Measurements from ENCODE around the gene CD274.

Gene CD274

GRCh38 chr9:5500441-5501235, 50.3 kb downstream of the CD274 start:
- DNase-seq = no peak

DNA sequence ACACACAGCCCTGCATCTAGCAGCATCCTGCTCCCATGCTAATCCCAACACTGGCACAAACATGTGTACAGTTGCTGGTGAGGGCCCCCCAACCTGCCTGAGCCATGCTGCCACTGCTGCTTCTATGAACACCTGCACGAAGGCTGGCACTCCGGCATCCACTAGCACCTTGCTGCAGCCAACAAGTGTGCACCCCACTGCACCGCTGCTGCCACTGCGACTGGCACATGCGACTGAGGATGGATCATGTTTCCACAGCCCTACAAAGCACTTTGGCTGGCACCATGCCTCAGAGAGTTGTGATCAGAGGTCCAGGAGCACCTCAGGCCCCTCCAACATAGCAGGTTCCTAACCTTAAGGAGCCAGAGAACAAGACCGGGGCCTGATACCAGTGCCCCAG, 52.2 kb downstream of the CD274 start:
- DNase-seq = no peak

GRCh38 chr9:5509573-5509972, 59.2 kb downstream of the CD274 start:
- DNase-seq = no peak

- no peak for DNase-seq
Measured at GRCh38 chr9:5510360-5510931, 60.1 kb downstream of the CD274 start, which contains the start of gene PDCD1LG2. Gene PDCD1LG2 (plus strand): TSS chr9:5510531. CDS start chr9:5522547, 12,016 bp downstream.

DNA sequence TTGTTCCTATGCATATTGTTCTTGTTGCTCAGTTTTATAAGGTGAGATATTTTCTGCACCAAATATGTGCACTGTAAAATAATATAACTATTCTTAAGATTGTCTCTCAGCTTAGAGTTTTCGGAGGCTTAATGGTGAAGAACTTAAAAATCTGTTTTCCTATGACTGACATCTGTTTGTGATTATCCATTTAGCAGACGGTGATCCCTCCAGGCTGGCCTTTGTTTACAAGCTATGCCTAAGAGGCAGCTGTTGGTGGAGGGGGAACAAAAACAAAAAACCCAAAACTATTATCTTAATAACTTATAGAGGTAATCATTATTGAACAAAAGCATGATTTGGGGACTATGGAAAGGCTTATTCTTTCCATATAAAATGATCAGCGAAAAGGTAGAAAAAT, 60.6 kb downstream of the CD274 start:
- no peak for DNase-seq

DNA sequence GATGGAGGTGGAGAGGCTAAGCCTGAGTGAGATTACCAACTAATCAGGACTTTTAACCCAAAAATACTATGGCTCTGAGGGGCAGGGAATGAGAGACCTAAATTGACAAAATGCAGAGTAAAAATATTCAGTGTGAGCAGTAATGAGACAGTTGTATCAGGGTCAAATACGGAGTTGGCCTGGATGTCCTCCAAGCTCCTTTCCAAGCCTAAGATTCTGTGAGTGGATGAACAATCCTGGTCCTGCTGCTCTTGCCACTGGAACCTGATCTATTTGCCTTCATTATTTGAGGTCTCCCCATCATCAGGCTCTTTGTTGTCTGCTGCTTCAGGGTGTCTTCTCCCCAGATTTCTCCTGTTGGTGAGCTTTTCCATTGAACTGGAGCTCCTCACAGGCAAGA, 61.1 kb downstream of the CD274 start:
- DNase-seq = no peak

DNA sequence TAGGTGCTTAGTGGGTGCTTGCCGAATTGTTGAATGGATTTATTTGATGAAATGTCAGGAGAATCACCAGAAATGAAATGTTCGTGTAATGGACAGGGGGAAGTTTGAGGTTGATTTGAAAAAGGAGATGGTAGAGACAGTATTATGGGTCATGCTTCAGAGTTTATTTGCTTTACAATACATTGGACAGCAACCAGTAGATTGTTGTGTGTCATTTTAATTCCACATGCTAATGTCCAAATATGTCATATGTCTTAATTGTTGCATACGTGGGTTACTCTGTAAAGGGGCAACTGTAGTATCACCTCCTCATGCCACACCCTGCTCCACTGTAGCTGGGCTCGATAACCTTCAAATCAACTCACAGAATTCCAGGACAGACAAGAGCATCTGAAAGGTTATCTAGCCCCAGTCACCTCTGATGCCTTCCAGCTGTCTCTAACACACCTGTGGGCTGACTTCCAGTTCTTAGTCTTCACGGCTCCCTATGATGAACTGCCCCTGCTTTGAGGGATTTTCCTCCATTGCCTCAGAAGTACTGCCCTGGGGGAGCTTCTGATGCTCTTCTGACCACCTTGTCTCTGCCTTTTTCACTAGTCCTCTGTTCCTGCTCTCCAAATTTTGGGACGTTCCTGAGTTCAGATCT, 61.7 kb downstream of the CD274 start:
- no peak for DNase-seq

DNA sequence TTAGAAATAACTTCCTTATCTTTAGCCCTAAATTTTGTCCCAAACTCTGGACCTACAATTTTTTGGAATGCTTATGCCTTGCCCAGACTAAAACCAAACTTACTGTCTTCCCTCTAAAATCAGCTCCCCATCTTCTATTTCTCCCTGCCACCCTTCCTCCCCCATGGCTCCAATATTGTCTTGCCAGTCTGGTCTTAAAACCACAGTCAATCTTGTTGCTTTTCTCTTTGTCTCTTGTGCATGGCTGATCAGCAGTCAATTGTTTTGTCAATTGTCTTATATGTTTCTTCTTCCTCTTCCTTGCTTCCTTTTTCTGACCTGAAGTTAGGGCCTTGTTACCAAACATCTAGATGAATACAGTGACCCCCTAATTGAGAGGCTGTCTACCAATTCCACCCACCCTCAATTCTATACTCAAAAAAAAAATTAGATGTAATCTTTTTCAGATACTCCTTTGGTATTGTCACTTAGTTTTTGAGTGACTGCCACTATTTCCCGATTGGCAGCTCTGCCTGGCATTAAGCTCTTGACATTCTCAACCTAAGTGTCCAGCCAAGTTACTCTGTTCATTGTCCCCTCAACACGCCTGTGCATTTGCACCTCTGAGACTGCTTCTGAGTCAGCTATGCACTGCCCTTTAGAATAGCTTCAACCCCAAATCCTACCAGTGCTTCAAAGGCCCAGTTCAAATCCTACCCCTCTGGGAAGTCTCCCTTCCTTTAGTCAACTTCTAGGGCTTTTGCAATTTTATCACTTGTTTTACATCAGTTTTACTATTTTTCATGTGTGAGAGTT, 62.5 kb downstream of the CD274 start:
- no peak for DNase-seq

GRCh38 chr9:5513966-5514616, 63.7 kb downstream of the CD274 start:
- no peak for DNase-seq

DNA sequence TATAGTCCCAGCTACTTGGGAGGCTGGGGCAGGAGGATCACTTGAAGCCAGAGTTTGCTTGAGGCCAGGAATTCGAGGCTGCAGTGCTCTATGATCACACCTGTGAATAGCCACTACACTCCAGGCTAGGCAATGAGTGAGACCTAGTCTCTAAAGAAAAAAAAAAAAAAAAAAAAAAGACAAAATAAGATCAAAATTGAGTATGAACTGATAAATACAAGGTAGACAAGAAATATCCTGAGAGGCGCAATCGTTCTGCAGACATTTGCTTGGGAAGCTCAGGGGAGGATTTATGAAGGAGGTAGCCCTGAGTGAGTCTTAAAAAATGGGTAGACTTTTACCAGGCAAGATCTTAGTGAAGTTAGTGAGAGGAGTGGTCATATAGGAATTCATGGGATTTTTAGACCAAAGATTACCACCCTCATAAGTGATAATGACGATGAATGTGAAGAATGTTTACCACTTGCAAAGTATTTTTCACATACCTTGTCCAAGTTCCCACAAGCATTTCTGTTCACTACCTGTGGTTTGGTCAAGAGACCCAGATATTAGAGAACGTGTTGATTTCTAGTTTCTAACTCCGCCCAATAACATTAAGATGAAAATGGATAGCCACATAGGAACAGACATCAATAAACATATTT, 64.4 kb downstream of the CD274 start:
- DNase-seq = no peak

DNA sequence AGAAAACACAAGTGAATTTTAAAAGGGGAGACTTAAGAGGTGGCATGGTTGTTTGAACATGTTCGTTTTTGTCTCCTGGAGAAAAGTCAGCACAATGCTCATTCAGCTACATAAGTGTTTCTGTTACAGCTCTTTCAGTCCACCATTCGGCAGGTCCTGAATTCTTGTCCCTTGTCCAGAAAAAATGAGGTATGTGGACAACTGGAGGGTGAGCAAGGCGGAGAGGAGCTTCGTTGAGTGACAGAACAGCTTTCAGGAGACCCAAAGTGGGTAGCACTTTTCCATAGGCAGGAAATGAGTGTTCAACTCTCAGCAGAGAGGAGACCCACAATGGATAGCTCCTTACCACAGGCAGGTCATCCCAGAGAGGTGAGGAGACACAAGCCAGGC, 64.9 kb downstream of the CD274 start:
- DNase-seq = no peak

DNA sequence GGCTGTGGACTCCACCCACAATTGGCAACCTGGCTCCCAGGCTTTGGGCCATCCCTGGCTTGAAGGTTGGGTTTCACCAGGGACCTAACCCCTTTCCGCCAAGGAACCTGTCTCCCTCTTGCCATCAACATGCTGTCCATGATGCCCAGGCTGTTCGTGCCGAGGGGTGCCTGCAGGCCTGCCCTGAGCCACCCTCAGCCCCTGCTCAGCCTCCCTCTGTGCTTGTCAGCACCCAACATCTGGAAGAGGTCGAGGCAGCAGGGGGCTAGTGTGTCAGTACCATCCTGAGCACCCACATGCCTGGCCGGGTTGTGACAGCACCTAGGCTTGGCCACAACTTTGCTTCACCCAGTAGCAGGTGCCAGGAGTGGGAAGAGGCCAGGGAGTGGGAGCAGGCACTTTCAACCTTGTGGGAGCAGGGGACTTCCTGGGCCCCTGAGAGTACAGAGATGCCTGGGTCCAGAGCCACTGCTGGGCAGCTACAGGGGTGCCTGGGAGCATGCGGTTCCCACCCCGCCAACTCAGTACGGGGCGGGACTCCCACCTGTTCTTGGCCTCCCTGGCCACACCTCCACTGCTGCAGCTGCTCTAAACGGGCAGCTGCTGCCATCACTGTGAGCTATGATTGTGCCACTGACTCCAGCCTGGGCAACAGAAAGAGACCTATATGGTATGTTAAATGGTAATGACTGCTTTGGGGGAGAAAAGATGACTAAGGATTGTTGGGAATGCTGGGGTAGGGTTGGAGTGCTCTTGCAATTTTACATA, 66.3 kb downstream of the CD274 start:
- no peak for DNase-seq

- DNase-seq = no peak
Measured at GRCh38 chr9:5518171-5518936, 68.0 kb downstream of the CD274 start.

DNA sequence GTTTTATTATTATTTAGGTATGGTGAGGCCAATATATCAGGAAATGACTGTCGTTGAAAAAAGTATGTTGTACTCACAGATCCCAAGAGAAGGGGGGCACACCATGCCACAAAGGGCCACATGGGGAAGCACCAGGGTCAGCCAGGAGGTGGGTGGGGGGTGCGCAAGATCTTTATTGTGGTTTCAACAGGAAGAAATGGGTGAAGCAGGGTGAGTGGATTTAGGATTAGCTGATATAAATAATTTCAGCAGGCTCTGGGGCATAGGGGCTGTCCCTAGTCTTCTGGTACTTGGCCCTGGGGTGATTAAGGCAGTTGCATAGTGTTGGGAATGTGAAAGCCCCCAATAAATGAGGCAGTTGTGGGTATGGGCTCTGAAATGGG, 68.6 kb downstream of the CD274 start:
- DNase-seq = no peak
